GM18508 (cell line): ENCODE results near the gene ABCD4.

Experiments used
- ATAC-seq: cut with Tn5 transposase; IDR thresholded peaks from one replicate; pipeline ENCODE4 v1.9.1; 2021; ENCODE audit warnings: moderate number of reproducible peaks; ENCODE audit not compliant: insufficient read depth, unreplicated experiment

Gene ABCD4

GRCh38 chr14:74261288-74261687 is 41.4 kb downstream of the ABCD4 start:
- no peak for ATAC-seq

- no peak for ATAC-seq
These were observed 42.1 kb downstream of the ABCD4 start for GRCh38 chr14:74260525-74261233.

- ATAC-seq: no peak
These were observed 43.2 kb downstream of the ABCD4 start for GRCh38 chr14:74259513-74259912.

GRCh38 chr14:74258764-74259035 is 44.0 kb downstream of the ABCD4 start:
- no peak for ATAC-seq

- ATAC-seq: no peak
These were observed 44.6 kb downstream of the ABCD4 start for GRCh38 chr14:74257941-74258763.

- ATAC-seq: no peak
These were observed 45.4 kb downstream of the ABCD4 start for GRCh38 chr14:74257078-74257940.

GRCh38 chr14:74255281-74255680 is 47.5 kb downstream of the ABCD4 start:
- ATAC-seq: no peak

- no peak for ATAC-seq
These were observed 53.0 kb downstream of the ABCD4 start for GRCh38 chr14:74249433-74250375.

- ATAC-seq: no peak
These were observed 54.7 kb downstream of the ABCD4 start for GRCh38 chr14:74248017-74248416.

GRCh38 chr14:74246542-74246941 is 56.2 kb downstream of the ABCD4 start:
- no peak for ATAC-seq

GRCh38 chr14:74245292-74245691 is 57.4 kb downstream of the ABCD4 start:
- ATAC-seq: no peak

GRCh38 chr14:74244115-74244514 is 58.6 kb downstream of the ABCD4 start:
- no peak for ATAC-seq

- ATAC-seq: no peak
These were observed 59.7 kb downstream of the ABCD4 start for GRCh38 chr14:74243051-74243450.

GRCh38 chr14:74242780-74243042 is 60.0 kb downstream of the ABCD4 start:
- ATAC-seq: no peak

GRCh38 chr14:74242021-74242779 is 60.5 kb downstream of the ABCD4 start:
- no peak for ATAC-seq

GRCh38 chr14:74241652-74242017 is 61.1 kb downstream of the ABCD4 start:
- ATAC-seq: no peak

- ATAC-seq: no peak
These were observed 61.7 kb downstream of the ABCD4 start for GRCh38 chr14:74240794-74241651.

GRCh38 chr14:74239848-74240793 is 62.6 kb downstream of the ABCD4 start:
- no peak for ATAC-seq
